SK-N-SH treated with all-trans-retinoic acid at 6 μM for 48 hours (cell line): ENCODE results near the gene IL36G.

ENCODE experiments used
- ARNTL ChIP-seq: fragments of 450-650 bp; formaldehyde crosslinking; IDR thresholded peaks from 2 replicates; pipeline ENCODE4 v1.5.0; 2020; ENCODE audit warnings: low read depth, mild to moderate bottlenecking, moderate library complexity, borderline replicate concordance
- PATZ1 ChIP-seq: fragments of 250-450 bp; sonication (Bioruptor Pico); IDR thresholded peaks from 2 replicates; pipeline ENCODE4 v1.8.0; 2020; ENCODE audit warnings: mild to moderate bottlenecking, moderate library complexity, borderline replicate concordance
- RARB ChIP-seq: fragments of 250-450 bp; sonication (Bioruptor Pico); IDR thresholded peaks from 2 replicates; pipeline ENCODE4 v1.8.0; 2021; ENCODE audit warnings: mild to moderate bottlenecking, moderate library complexity
- SNAI2 ChIP-seq: fragments of 250-450 bp; sonication (Bioruptor Pico); IDR thresholded peaks from 2 replicates; pipeline ENCODE4 v1.5.0; 2020; ENCODE audit warnings: mild to moderate bottlenecking, moderate library complexity
- TCF4 ChIP-seq: fragments of 250-450 bp; sonication (Bioruptor Pico); IDR thresholded peaks from 2 replicates; pipeline ENCODE4 v1.8.0; 2021; ENCODE audit warnings: mild to moderate bottlenecking, moderate library complexity, borderline replicate concordance
- TOX ChIP-seq: fragments of 250-450 bp; sonication (Bioruptor Pico); IDR thresholded peaks from 2 replicates; pipeline ENCODE4 v1.8.0; 2021; ENCODE audit warnings: mild to moderate bottlenecking, moderate library complexity, borderline replicate concordance
- ZC3H10 ChIP-seq: fragments of 250-450 bp; sonication (Bioruptor Pico); IDR thresholded peaks from 2 replicates; pipeline ENCODE4 v1.5.1; 2021; ENCODE audit warnings: mild to moderate bottlenecking, moderate library complexity
- ZFP3 ChIP-seq: fragments of 250-450 bp; sonication (Bioruptor Pico); IDR thresholded peaks from 2 replicates; pipeline ENCODE4 v1.5.0; 2020; ENCODE audit warnings: mild to moderate bottlenecking, moderate library complexity
- ZFP30 ChIP-seq: fragments of 450-650 bp; formaldehyde crosslinking; IDR thresholded peaks from 2 replicates; pipeline ENCODE4 v1.5.0; 2022; ENCODE audit warnings: mild to moderate bottlenecking, moderate library complexity
- ZNF565 ChIP-seq: fragments of 450-650 bp; formaldehyde crosslinking; conservative IDR thresholded peaks from 2 replicates; pipeline ENCODE4 v1.5.0; 2020; ENCODE audit warnings: low read depth, mild to moderate bottlenecking, moderate library complexity
- ZNF70 ChIP-seq: fragments of 450-650 bp; formaldehyde crosslinking; IDR thresholded peaks from 2 replicates; pipeline ENCODE4 v1.5.0; 2020; ENCODE audit warnings: mild to moderate bottlenecking, moderate library complexity

- TF ChIP-seq SNAI2 (no peak), ZNF565 (CRISPR knock-in tag) (no peak), PATZ1 (no peak), TOX (CRISPR knock-in tag) (no peak), ARNTL (CRISPR knock-in tag) (no peak), TCF4 (CRISPR knock-in tag) (no peak), ZC3H10 (CRISPR knock-in tag) (no peak), ZFP3 (CRISPR knock-in tag) (no peak), RARB (CRISPR knock-in tag) (no peak), ZFP30 (CRISPR knock-in tag) (no peak), ZNF70 (CRISPR knock-in tag) (no peak)
These were observed 34.9 kb downstream of the IL36G start for GRCh38 chr2:113012436-113013335.
